GM12872 (cell line): ENCODE results near the gene GUCY1A1.

Experiments
- TF ChIP-seq, protein P1 (sequence below): IDR thresholded peaks from 3 replicates; pipeline ENCODE4 v1.5.1; 2011; ENCODE audit warnings: low read depth, mild to moderate bottlenecking, low read length, moderate library complexity; ENCODE audit not compliant: insufficient read depth

GUCY1A1 gene

DNA sequence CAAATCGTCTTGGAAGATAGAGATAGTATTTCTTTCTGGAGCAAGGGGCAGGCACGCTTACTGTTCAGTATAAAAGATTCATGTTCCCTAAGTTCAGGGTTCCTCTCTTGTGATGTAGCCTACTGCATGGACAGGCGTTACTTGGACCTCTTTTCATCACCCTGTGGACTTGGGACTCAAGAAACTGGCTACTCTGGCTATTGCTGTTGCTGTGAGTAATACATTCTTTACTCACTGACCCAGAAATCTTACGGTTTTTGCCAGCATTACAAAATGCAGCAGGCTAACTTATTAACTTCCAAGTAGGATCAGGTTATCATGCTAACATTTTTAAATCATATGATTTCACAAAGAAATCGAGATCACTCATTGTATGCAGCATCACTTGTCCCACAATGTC lies 79.3 kb downstream of the GUCY1A1 start:
- TF ChIP-seq, protein P1, sequence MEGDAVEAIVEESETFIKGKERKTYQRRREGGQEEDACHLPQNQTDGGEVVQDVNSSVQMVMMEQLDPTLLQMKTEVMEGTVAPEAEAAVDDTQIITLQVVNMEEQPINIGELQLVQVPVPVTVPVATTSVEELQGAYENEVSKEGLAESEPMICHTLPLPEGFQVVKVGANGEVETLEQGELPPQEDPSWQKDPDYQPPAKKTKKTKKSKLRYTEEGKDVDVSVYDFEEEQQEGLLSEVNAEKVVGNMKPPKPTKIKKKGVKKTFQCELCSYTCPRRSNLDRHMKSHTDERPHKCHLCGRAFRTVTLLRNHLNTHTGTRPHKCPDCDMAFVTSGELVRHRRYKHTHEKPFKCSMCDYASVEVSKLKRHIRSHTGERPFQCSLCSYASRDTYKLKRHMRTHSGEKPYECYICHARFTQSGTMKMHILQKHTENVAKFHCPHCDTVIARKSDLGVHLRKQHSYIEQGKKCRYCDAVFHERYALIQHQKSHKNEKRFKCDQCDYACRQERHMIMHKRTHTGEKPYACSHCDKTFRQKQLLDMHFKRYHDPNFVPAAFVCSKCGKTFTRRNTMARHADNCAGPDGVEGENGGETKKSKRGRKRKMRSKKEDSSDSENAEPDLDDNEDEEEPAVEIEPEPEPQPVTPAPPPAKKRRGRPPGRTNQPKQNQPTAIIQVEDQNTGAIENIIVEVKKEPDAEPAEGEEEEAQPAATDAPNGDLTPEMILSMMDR = no peak

DNA sequence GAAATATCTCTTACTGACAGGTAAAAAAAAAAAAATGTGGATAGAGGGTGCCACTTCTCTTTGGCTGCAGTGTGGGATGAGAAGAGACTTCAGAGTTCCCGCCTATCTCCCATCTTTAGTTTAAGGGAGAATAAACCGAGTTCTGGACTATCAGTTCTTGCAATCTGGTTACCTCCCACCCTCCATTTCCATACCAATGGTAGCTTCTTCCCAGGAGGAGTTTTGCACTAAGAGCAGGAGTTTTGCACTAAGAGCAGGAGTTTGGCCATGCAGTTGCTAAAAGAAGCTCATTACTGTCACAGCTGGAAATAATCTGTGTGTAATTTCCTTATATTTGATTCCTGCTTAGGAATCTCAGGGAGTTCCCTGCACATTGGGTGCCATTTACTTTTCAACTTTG lies 81.4 kb downstream of the GUCY1A1 start:
- TF ChIP-seq, protein P1 = no peak

DNA sequence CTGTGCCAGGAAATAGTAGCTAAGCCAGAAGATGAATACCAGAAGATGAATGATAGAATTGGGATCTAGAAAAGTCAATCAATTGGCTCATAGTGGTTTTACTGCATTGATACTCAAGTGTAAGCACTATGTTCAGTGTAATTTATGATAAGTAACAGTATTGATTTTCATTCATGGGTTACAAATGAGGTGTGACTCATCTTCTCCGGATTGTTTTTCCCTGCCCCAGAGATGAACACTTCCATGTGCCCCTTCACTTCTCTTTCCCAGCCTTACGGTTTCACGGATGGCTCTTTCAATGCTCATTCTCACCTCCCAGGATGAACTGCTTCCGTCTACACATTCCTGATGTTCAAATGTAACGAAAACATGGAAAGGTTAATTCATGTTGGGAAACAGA lies 82.4 kb downstream of the GUCY1A1 start:
- TF ChIP-seq, protein P1 = no peak

GRCh38 chr4:155751569-155751968 lies 84.9 kb downstream of the GUCY1A1 start:
- TF ChIP-seq, protein P1 = no peak

GRCh38 chr4:155757745-155758265 lies 91.2 kb downstream of the GUCY1A1 start:
- TF ChIP-seq, protein P1 = no peak

DNA sequence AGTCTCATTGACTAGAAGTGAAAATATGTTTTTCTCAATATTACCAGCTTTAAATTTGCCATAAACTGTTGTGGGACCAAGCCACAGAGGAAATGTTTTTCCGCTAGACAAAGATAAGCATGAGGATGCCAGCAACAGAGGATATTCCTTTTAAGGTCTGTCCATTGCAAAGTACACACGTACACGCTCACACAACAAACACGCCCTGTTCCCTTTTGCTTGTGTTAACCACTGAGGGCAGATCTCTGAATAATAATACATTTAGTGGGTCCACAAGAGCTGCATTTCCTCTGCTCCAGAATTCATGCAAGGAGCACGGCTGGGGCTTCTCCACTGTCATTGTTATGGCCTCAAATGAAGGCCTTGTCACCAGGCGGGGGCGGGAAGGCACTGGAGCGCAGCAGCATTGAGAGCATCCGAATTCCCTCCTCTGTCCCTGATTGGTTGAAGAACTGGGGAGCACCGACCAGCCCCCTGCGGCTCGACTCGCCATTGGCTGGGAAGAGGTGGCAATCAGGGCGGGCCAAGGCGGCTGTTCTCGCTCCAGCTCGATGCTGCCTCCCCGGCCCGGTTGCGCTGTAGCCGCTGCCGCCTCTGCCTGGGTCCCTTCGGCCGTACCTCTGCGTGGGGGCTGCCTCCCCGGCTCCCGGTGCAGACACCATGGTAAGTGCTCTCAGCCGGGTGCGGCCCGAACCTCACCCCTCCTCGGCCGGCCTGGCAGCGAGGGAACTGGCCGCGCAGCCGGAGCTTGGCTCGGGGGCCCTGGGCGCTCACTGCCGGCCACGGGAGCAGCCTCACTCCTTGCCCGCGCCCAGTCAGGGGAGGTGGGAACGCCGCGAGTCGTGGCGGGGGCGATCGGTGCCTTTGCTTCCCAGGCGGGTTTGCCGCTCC lies 92.1 kb downstream of the GUCY1A1 start, which contains the start of gene GUCY1B1:
TSS of gene GUCY1B1 (plus strand) at position 541 of the 891 bp plus-strand sequence. CDS start at position 661, 120 bp downstream.
- TF ChIP-seq, protein P1 = peak; percentile 32; the same call in 2 of the 3 replicates

DNA sequence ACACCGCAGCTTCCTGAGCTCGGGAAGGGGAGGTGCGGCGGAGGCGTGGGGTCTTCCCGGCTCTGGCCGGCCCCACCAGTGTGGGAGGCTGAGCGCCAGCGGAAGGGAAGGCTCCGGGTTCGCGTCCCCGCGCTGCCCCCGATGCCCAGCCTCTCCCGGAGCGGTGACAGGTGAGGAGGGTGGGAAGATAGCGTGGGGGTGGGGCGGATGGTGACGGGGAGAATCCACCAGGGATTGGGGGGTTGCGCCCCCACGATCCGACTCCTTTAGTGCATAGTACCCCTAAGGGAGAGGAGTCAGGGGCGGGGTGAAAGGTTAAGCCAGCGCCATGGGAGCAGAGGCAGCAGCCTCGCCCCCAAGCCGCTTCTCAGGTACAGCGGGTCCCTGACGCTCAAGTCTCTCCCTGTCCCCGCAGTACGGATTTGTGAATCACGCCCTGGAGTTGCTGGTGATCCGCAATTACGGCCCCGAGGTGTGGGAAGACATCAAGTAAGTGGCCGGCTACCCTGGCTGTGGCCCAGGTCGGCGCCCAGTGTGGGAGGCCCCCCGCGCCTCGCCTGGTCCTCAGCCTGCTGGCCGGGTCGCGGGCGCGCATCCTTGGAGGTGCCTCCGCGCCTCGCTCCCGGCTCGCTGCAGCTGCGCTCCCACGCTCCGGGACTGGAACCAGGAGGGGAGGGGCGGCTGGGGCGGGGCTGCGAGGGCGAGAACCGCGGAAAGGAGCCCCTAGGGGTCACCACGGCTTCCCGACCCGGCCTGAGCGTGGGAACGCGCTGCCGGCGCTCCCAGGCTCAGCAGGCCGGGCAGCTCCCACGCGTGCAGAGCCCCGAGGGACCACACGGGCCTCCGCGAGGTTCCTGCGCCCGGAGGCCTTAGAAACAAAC lies 93.0 kb downstream of the GUCY1A1 start:
- TF ChIP-seq, protein P1 = no peak
